ENCODE data around the gene TET2. TPM values are rescaled to one million over a fixed set of nuclear protein-coding genes. Genes with fewer than 3 reads are reported as not detected.

The TET2 gene
- total RNA-seq, 1 donor = 99.1 TPM

DNA sequence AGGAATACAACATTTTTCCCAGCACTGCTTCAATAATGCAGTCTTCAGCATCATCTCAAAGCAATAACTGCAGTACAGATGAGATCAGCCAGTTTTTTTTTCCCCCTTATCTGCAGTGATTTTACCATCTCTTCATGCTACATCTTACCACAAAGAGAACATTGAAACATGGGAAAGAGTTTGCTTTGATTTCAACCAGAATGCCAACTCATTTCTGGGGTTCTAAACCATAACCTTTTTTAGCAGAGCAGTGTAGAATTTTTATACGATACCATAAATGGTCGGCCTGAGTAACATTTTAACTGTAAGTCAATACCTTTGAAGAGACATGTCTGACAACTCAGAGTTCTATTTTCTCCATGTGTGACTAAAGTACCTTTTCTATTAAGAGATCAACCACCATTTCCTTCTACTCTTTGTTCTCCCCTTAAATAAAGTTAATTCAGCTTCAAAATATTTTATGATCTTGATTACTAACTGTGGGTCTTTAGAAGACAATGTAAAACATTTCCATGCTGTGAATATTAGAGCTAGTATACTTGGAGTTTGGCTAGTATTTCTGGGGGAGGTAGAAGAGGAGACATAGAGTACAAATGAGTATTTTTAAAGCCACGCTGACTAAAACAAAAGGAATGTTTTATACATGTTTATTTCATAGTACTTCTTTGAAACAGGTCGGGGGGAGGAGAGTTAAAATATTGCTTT, 69.1 kb downstream of the TET2 start:
- no peaks in the 10 kb centered on the region for H3K27me3 ChIP-seq (ENCODE audit: insufficient read depth, low read length)
- peaks cover 4% of the 10 kb centered on the region for H3K4me1 ChIP-seq (ENCODE audit: insufficient read depth, low read length)
- H3K9me3 ChIP-seq (ENCODE audit: low read depth, low read length) = no peaks in the 10 kb centered on the region
- H3K4me3 ChIP-seq (ENCODE audit: low read length) = no peak overlapping the region

DNA sequence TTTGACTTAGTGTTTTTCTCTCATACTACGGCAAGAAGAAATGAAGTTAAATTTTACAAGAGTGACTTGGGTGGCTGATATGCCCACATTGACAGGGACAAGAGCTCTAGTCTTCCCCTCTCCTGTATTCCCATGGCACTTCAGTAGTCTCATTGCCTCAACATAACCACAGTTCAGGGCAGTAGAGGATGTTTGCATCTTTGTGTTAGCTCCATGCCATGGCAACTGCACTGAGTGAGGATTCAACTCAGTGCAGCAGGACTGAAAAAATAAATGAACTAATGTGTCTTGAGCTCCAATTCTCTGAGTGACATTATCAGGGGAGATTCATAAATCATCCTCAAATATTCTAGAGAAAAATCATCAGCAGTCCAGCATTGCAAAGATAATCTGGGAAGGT, 78.8 kb downstream of the TET2 start:
- Histone ChIP-seq H3K9me3 (ENCODE audit: low read depth, low read length) (no peaks in the 10 kb centered on the region), H3K27me3 (ENCODE audit: insufficient read depth, low read length) (no peaks in the 10 kb centered on the region), H3K4me1 (ENCODE audit: insufficient read depth, low read length) (peaks cover 1% of the 10 kb centered on the region), H3K4me3 (ENCODE audit: low read length) (no peak overlapping the region)

DNA sequence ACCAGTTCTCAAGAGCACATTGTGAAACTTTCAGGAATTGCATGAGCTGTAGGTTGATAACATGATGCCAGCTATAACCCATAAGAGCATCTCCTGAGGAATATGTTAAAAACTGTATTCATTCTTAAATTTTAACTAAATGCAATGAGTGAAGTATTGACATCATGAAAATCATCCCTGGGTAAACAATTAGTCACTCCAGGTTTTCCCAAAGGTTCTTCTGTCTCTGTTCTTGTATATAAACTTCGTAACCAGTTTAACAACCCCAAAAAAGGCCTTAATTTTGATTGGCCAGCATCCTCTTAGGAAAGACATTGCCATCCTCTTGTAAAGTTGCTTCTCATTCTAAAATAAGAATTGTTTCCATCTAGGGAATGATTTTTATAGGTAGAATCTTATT, 80.4 kb downstream of the TET2 start:
- Histone ChIP-seq H3K27me3 (ENCODE audit: insufficient read depth, low read length) (no peaks in the 10 kb centered on the region), H3K4me1 (ENCODE audit: insufficient read depth, low read length) (no peaks in the 10 kb centered on the region), H3K9me3 (ENCODE audit: low read depth, low read length) (no peaks in the 10 kb centered on the region), H3K4me3 (ENCODE audit: low read length) (no peak overlapping the region)

DNA sequence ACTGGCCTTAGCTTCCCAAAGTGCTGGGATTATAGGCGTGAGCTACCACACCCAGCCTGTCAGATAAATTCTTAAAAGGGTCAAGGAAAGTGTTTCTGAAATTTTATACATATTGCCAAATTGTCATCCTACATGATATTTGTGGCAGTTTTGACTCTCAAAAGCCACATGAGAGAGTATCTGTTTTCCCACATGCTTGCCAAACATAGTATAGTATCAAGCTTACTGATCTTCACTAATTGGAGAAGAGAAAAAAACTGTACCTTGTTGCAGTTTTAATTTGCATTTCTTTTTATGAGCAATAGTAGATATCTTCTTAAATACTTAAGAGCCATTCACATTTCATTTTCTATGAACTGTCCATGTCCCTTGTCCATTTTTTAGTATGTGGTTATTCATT, 83.6 kb downstream of the TET2 start:
- H3K4me1 ChIP-seq (ENCODE audit: insufficient read depth, low read length) = peaks cover 2% of the 10 kb centered on the region
- H3K9me3 ChIP-seq (ENCODE audit: low read depth, low read length) = no peaks in the 10 kb centered on the region
- no peaks in the 10 kb centered on the region for H3K27me3 ChIP-seq (ENCODE audit: insufficient read depth, low read length)
- H3K4me3 ChIP-seq (ENCODE audit: low read length) = no peak overlapping the region

DNA sequence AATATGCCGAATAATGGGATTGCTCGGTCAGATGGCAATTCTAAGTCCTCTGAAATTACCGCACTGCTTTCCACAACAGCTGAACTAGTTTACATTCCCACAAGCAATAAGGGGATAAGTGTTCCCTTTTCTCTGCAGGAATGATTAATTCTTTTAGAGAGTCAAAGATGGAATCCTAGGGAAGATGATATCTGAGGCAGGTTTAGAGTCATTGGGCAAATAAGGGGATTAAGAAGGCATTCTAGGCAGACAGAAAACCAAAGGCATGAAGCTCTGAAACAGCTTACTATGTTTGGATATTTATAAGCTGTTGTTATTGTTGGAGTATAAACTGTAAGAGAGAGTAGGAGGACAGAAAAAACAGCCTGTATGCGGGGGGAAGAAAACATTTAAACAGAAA, 85.7 kb downstream of the TET2 start:
- no peak overlapping the region for H3K4me3 ChIP-seq (ENCODE audit: low read length)
- H3K4me1 ChIP-seq (ENCODE audit: insufficient read depth, low read length) = peaks cover 19% of the 10 kb centered on the region
- H3K27me3 ChIP-seq (ENCODE audit: insufficient read depth, low read length) = no peaks in the 10 kb centered on the region
- no peaks in the 10 kb centered on the region for H3K9me3 ChIP-seq (ENCODE audit: low read depth, low read length)

DNA sequence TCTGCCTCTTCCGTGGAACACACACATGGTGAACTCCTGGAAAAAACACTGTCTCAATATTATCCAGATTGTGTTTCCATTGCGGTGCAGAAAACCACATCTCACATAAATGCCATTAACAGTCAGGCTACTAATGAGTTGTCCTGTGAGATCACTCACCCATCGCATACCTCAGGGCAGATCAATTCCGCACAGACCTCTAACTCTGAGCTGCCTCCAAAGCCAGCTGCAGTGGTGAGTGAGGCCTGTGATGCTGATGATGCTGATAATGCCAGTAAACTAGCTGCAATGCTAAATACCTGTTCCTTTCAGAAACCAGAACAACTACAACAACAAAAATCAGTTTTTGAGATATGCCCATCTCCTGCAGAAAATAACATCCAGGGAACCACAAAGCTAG, 87.9 kb downstream of the TET2 start:
- Histone ChIP-seq H3K9me3 (ENCODE audit: low read depth, low read length) (no peaks in the 10 kb centered on the region), H3K4me3 (ENCODE audit: low read length) (no peak overlapping the region), H3K4me1 (ENCODE audit: insufficient read depth, low read length) (peaks cover 19% of the 10 kb centered on the region), H3K27me3 (ENCODE audit: insufficient read depth, low read length) (no peaks in the 10 kb centered on the region)

DNA sequence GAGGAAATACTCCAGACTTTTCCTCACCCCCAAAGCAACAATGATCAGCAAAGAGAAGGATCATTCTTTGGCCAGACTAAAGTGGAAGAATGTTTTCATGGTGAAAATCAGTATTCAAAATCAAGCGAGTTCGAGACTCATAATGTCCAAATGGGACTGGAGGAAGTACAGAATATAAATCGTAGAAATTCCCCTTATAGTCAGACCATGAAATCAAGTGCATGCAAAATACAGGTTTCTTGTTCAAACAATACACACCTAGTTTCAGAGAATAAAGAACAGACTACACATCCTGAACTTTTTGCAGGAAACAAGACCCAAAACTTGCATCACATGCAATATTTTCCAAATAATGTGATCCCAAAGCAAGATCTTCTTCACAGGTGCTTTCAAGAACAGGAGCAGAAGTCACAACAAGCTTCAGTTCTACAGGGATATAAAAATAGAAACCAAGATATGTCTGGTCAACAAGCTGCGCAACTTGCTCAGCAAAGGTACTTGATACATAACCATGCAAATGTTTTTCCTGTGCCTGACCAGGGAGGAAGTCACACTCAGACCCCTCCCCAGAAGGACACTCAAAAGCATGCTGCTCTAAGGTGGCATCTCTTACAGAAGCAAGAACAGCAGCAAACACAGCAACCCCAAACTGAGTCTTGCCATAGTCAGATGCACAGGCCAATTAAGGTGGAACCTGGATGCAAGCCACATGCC, 89.7 kb downstream of the TET2 start:
- no peaks in the 10 kb centered on the region for H3K9me3 ChIP-seq (ENCODE audit: low read depth, low read length)
- no peak overlapping the region for H3K4me3 ChIP-seq (ENCODE audit: low read length)
- H3K27me3 ChIP-seq (ENCODE audit: insufficient read depth, low read length) = no peaks in the 10 kb centered on the region
- H3K4me1 ChIP-seq (ENCODE audit: insufficient read depth, low read length) = peaks cover 19% of the 10 kb centered on the region

DNA sequence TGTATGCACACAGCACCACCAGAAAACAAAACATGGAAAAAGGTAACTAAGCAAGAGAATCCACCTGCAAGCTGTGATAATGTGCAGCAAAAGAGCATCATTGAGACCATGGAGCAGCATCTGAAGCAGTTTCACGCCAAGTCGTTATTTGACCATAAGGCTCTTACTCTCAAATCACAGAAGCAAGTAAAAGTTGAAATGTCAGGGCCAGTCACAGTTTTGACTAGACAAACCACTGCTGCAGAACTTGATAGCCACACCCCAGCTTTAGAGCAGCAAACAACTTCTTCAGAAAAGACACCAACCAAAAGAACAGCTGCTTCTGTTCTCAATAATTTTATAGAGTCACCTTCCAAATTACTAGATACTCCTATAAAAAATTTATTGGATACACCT, 90.2 kb downstream of the TET2 start:
- no peaks in the 10 kb centered on the region for H3K27me3 ChIP-seq (ENCODE audit: insufficient read depth, low read length)
- no peak overlapping the region for H3K4me3 ChIP-seq (ENCODE audit: low read length)
- H3K9me3 ChIP-seq (ENCODE audit: low read depth, low read length) = no peaks in the 10 kb centered on the region
- H3K4me1 ChIP-seq (ENCODE audit: insufficient read depth, low read length) = peaks cover 19% of the 10 kb centered on the region

DNA sequence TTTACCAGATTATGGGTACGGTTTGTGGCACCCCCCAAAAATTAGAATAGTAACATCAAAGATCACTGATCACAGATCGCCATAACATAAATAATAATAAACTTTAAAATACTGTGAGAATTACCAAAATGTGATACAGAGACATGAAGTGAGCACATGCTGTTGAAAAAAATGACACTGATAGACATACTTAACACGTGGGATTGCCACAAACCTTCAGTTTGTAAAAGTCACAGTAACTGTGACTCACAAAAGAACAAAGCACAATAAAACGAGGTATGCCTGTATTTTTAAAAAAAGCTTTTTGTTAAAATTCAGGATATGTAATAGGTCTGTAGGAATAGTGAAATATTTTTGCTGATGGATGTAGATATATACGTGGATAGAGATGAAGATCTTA, 93.4 kb downstream of the TET2 start:
- Histone ChIP-seq H3K27me3 (ENCODE audit: insufficient read depth, low read length) (no peaks in the 10 kb centered on the region), H3K9me3 (ENCODE audit: low read depth, low read length) (no peaks in the 10 kb centered on the region), H3K4me3 (ENCODE audit: low read length) (no peak overlapping the region), H3K4me1 (ENCODE audit: insufficient read depth, low read length) (peaks cover 19% of the 10 kb centered on the region)

DNA sequence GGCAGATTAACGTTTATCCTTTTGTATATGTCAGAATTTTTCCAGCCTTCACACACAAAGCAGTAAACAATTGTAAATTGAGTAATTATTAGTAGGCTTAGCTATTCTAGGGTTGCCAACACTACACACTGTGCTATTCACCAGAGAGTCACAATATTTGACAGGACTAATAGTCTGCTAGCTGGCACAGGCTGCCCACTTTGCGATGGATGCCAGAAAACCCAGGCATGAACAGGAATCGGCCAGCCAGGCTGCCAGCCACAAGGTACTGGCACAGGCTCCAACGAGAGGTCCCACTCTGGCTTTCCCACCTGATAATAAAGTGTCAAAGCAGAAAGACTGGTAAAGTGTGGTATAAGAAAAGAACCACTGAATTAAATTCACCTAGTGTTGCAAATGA, 94.8 kb downstream of the TET2 start:
- no peaks in the 10 kb centered on the region for H3K9me3 ChIP-seq (ENCODE audit: low read depth, low read length)
- peaks cover 6% of the 10 kb centered on the region for H3K4me1 ChIP-seq (ENCODE audit: insufficient read depth, low read length)
- no peak overlapping the region for H3K4me3 ChIP-seq (ENCODE audit: low read length)
- no peaks in the 10 kb centered on the region for H3K27me3 ChIP-seq (ENCODE audit: insufficient read depth, low read length)

DNA sequence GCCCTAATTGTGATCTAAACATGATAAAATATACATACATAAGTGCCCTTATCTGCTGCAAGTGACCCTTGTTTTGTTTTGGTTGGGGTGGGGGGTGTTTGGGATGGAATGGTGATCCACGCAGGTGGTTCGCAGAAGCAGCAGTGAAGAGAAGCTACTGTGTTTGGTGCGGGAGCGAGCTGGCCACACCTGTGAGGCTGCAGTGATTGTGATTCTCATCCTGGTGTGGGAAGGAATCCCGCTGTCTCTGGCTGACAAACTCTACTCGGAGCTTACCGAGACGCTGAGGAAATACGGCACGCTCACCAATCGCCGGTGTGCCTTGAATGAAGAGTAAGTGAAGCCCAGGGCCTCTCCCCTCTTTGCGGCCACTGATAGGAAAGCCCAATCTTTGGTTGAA, 96.8 kb downstream of the TET2 start:
- Histone ChIP-seq H3K27me3 (ENCODE audit: insufficient read depth, low read length) (no peaks in the 10 kb centered on the region), H3K4me1 (ENCODE audit: insufficient read depth, low read length) (no peaks in the 10 kb centered on the region), H3K9me3 (ENCODE audit: low read depth, low read length) (no peaks in the 10 kb centered on the region), H3K4me3 (ENCODE audit: low read length) (no peak overlapping the region)

DNA sequence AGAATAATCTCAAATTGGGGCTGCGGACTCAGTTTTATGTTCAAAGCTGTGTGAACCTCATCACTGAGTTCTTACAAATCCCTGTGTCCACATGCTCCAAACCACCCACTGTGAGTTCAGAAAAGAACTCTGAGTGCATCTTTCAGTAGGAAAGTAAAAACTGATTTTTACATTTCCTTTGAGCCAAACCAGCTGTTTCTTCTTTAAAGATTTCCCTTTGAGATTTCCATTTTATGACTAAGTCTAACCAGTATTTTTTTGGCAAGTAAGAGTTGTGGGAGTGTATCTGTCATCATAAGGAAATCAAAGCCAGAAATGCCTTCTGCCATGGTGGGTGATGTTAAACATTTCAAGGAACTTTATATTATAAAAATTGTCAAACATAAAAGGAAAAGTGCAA, 100.0 kb downstream of the TET2 start:
- H3K27me3 ChIP-seq (ENCODE audit: insufficient read depth, low read length) = no peaks in the 10 kb centered on the region
- H3K4me1 ChIP-seq (ENCODE audit: insufficient read depth, low read length) = no peaks in the 10 kb centered on the region
- H3K9me3 ChIP-seq (ENCODE audit: low read depth, low read length) = no peaks in the 10 kb centered on the region
- no peak overlapping the region for H3K4me3 ChIP-seq (ENCODE audit: low read length)

DNA sequence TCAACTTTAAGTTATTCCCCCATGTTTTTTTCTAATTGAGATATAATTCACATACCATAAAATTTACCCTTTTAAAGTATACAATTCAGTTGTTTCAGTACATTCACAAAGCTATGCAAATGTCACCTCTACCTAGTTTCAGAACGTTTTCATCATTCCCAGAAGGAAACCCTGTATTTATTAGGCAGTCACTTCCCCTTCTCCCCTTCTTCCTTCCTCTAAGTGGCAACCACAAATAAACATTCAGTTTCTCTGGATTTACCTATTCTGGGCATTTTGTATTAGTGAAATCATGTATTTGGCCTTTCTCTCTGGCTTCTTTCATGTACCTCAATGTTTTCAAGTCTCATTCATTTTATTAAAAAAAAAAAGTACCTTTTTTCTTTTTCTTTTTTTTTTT, 101.9 kb downstream of the TET2 start:
- peaks cover 11% of the 10 kb centered on the region for H3K9me3 ChIP-seq (ENCODE audit: low read depth, low read length)
- no peaks in the 10 kb centered on the region for H3K27me3 ChIP-seq (ENCODE audit: insufficient read depth, low read length)
- no peaks in the 10 kb centered on the region for H3K4me1 ChIP-seq (ENCODE audit: insufficient read depth, low read length)
- H3K4me3 ChIP-seq (ENCODE audit: low read length) = no peak overlapping the region

DNA sequence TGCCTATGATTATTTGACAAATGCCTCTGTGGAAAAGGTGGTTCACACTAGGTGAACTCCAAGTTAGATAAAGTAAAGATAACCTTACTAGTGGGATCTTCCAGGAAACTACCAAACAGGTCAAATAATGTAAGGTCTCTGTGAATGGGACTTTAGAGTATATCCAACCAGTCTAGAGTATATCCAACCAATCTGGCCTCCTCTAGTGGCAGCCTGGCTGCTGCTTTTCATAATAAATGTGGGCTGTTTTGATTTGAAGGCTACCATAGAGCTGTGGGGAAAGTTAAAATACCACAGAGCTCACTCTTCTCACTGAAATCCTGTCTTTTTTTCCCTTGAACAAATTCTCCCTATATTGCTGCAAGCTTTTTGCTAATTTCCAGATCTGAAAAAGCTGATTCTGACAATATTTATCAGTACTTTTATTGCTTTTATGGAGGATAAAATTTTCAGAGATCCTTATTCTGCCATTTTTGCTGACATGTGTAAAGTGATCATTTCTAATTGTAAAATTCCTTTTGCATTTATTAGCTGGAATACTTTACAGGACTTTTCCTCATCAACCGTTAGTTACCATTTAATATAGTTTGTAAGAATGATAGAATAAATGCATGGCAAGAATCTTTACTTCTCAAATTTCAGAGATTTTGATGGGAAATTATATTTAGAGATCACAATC, 111.3 kb downstream of the TET2 start:
- no peaks in the 10 kb centered on the region for H3K4me1 ChIP-seq (ENCODE audit: insufficient read depth, low read length)
- H3K4me3 ChIP-seq (ENCODE audit: low read length) = no peak overlapping the region
- H3K9me3 ChIP-seq (ENCODE audit: low read depth, low read length) = peaks cover 10% of the 10 kb centered on the region
- H3K27me3 ChIP-seq (ENCODE audit: insufficient read depth, low read length) = no peaks in the 10 kb centered on the region

DNA sequence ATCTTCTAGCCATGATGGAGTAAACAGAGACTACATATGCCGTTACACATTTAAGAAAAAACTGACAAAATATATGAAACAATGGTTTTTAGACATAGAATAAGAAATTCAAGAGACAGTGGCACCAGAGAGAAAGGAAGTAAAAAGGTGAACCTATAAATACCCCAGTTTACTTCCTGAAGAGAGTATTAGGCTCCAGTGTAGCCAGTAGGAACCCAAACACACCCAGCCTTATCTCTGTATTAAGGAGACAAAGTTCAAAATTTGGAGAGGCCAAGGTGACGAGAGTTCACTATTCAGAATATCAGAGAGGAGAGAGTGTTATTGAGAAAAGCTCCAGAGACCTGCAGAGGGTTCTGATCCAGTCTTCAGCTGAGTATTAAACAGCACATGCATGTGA, 119.0 kb downstream of the TET2 start:
- H3K27me3 ChIP-seq (ENCODE audit: insufficient read depth, low read length) = no peaks in the 10 kb centered on the region
- no peaks in the 10 kb centered on the region for H3K9me3 ChIP-seq (ENCODE audit: low read depth, low read length)
- H3K4me3 ChIP-seq (ENCODE audit: low read length) = no peak overlapping the region
- no peaks in the 10 kb centered on the region for H3K4me1 ChIP-seq (ENCODE audit: insufficient read depth, low read length)
